SH-SY5Y (cell line): ENCODE data around the gene LRIG1.

Source experiments
- GATA2 ChIP-seq: IDR thresholded peaks from 2 replicates; pipeline ENCODE4 v1.6.1; 2011; ENCODE audit warnings: mild to moderate bottlenecking, low read depth, low read length
- GATA3 ChIP-seq: IDR thresholded peaks from 2 replicates; pipeline ENCODE4 v1.6.1; 2011; ENCODE audit warnings: low read depth, mild to moderate bottlenecking, low read length, moderate library complexity

DNA sequence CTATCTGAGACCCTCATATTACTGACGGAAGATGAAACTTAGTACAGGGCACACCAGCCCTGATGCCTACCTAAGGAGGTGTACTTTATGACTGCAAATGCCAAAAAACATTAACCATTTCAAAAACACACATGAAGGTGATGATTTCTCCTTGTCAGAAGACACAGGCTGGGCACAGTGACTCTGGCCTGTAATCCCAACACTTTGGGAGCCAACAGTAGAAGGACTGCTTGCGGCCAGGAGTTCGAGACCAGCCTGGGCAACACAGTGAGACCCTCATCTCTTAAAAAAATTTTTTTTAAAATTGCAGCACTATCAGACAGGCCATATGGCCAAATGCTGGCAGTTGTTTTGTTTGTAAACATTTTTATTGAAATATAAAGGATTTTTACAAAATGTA, 73.5 kb downstream of the LRIG1 start:
- no peak for TF ChIP-seq GATA2
- TF ChIP-seq GATA3 = no peak
